ENCODE measurements around the gene EGFL8.

EGFL8 gene

DNA sequence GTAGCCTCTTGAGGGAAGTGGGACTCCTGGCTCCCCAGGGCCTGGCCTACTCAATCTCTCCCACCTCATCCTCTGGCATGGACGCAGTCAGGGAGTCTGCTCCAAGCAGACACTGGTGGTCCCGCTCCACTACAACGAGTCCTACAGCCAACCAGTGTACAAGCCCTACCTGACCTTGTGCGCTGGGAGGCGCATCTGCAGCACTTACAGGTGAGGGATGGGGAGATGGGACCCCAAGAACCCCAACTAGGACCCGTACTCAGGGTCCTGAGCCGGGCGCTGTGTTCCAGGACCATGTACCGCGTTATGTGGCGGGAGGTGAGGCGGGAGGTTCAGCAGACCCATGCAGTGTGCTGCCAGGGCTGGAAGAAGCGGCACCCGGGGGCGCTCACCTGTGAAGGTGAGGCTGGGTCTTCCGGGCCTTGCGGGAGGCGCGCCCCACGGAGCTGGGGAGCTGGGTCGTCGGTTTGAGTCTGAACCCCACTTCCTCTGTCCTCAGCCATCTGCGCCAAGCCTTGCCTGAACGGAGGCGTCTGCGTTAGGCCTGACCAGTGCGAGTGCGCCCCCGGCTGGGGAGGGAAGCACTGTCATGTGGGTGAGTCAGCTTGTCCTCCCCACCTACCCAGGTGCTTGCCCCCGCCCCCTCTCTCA lies 2.1 kb downstream of the EGFL8 start:
- peaks cover 93% of the 10 kb centered on the region for H3K36me3 ChIP-seq
- no peak for TF ChIP-seq Cebpa-rat (IDR thresholded peaks at IDR 0.05)
- no peaks in the 10 kb centered on the region for H3K9me3 ChIP-seq
- H3K27ac ChIP-seq: no peak overlapping the region
- no peaks in the 10 kb centered on the region for H4K20me1 ChIP-seq
- no peak overlapping the region for H3K4me2 ChIP-seq
- H3K4me1 ChIP-seq: peaks cover 12% of the 10 kb centered on the region; the same call in 1 of the 2 replicates
- H3K27me3 ChIP-seq: no peaks in the 10 kb centered on the region
- no peak overlapping the region for H3K9ac ChIP-seq
- no peak overlapping the region for H3K4me3 ChIP-seq

DNA sequence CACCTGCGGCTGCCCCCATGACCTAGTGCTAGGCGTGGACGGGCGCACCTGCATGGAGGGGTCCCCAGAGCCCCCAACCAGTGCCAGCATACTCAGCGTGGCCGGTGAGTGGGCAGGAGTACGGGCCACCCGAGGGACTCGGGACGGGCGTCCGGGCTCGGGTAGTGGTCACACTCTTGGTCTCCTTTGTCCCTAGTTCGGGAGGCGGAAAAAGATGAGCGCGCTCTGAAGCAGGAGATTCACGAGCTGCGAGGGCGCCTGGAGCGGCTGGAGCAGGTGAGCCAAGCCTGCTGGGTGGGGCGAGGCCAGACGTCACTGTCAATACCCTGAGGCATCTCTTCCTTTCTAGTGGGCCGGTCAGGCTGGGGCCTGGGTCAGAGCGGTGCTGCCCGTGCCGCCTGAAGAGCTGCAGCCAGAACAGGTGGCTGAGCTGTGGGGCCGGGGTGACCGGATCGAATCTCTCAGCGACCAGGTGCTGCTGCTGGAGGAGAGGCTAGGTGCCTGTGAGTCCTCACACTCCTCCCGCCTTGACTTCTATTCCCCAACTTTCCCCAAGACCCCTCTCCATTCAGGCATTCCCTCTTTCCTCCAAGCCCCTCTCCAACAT lies 2.9 kb downstream of the EGFL8 start:
- Histone ChIP-seq H3K27me3 (no peaks in the 10 kb centered on the region), H3K9me3 (no peaks in the 10 kb centered on the region), H3K4me3 (no peak overlapping the region), H3K9ac (no peak overlapping the region), H3K27ac (no peak overlapping the region), H4K20me1 (no peaks in the 10 kb centered on the region), H3K36me3 (peaks cover 87% of the 10 kb centered on the region), H3K4me2 (no peak overlapping the region), H3K4me1 (peaks cover 12% of the 10 kb centered on the region; the same call in 1 of the 2 replicates)
- no peak for TF ChIP-seq Cebpa-rat (IDR thresholded peaks at IDR 0.05)

DNA sequence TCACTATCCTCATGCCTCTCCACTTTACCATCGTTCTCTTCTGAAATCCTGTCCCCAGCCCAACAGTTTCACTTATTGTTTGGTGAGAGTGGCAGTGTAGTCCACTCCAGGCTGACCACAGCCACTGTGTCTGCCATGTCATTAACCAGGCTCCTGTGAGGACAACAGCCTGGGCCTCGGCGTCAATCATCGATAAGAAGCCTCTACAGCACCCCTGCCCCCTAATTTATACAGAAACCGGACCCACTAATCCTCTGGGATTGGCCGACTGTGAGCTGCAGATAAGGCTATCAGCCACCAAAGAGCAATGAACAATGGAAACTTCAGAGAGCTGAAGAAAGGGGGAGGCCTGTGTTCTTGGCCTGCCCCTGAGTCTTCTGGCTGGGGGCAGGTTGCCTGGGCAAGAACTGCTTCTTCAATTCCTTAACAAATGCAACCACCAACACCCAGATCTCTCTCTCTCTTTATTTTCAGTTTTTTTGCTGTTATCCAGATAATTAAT lies 3.4 kb downstream of the EGFL8 start:
- Histone ChIP-seq H3K27ac (no peak overlapping the region; the same call in 1 of the 2 replicates), H3K36me3 (peaks cover 82% of the 10 kb centered on the region), H3K4me1 (peaks cover 16% of the 10 kb centered on the region)

DNA sequence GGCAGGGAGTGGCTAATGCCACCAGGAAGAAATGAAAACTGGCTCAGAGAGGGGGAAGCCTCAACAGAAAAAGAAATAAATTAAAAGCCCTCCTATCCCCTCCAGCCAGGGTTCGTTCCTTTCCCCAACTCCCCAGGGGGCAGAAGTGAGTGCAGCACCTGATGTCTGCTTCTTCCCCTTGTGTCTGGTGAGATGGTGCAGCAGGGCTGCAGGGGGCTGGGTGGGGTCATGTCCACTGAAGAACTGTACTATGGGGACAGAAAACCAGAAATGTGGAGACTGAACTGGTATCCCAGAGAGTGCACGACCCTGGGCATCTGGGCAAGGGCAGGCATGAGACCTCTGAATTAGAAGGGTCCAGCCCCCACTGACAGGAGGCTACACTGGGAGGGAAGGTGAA lies 4.0 kb downstream of the EGFL8 start:
- Histone ChIP-seq H3K36me3 (peaks cover 76% of the 10 kb centered on the region), H4K20me1 (no peaks in the 10 kb centered on the region), H3K9me3 (no peaks in the 10 kb centered on the region), H3K9ac (no peak overlapping the region), H3K4me1 (peaks cover 22% of the 10 kb centered on the region), H3K27ac (no peak overlapping the region; the same call in 1 of the 2 replicates), H3K27me3 (no peaks in the 10 kb centered on the region), H3K4me3 (no peak overlapping the region), H3K4me2 (peak overlapping the region; percentile 19; the same call in 1 of the 2 replicates)
- TF ChIP-seq Cebpa-rat (IDR thresholded peaks at IDR 0.05): no peak

More for the DNA sequence above, 3.4 kb downstream of the EGFL8 start:
- Histone ChIP-seq H3K27me3 (no peaks in the 10 kb centered on the region), H3K9me3 (no peaks in the 10 kb centered on the region), H4K20me1 (no peaks in the 10 kb centered on the region), H3K4me3 (no peak overlapping the region), H3K4me2 (peak overlapping the region; percentile 19; the same call in 1 of the 2 replicates), H3K9ac (no peak overlapping the region)
- TF ChIP-seq Cebpa-rat (IDR thresholded peaks at IDR 0.05): no peak

DNA sequence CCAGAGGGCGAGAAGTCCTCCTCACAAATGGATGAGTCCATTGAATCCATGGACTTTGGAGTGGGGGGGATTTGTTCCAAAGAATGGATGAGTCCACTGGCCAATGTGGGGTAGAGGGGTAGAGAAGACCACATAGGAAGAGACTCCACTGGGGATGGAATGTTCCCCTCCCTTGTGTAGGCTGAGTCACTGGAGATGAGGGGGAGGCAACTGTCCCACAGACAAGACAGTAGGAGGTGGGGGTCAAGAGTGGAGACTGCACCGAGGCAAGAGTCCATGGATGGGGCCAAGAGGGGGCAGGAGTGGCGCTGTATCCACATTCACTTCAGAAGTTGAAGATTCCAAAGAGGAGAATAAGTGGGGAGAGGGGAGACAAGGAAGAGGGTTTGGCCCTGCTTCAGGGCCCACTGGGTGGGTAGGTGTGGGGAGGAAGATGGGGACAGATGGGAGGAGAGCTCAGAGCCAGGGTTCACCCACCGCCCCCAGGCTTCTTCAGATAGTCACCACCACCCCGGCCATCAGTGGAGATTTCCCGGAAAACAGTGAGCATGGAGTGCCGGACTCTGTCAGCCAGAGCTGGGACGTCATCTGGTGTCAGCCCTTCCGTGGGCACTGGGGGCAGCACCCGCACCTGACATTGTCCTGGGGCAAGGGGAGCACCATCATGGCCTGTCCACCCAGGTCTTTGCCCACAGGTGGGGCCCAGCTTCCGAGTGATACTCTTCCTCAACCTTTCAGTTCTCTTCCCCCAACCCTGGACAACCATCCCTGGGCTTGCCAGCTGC lies 4.6 kb downstream of the EGFL8 start:
- Histone ChIP-seq H3K9me3 (no peaks in the 10 kb centered on the region), H3K36me3 (peaks cover 70% of the 10 kb centered on the region), H3K4me2 (no peak overlapping the region), H3K27me3 (no peaks in the 10 kb centered on the region), H3K4me3 (no peak overlapping the region), H3K27ac (no peak overlapping the region), H3K4me1 (peaks cover 28% of the 10 kb centered on the region), H3K9ac (no peak overlapping the region), H4K20me1 (no peaks in the 10 kb centered on the region)
- TF ChIP-seq Cebpa-rat (IDR thresholded peaks at IDR 0.05): no peak

DNA sequence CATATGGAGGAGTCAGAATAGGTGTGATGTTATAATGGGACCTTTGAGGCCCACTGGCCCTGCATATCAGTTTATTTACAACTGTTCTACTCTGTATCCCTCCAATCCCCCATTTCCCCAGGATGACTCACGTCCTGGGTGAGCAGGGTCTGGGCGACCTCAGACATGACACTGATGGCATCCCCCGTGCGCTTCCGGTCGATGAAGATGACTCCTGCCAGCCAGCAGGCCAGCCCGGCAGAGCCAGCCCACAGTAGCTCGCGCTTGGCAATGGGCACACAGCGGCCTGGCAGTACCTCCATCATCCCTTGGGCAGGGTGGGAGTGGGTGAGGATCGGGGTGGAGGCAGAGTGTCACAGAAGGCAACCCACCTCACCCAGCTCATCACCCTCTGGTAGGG lies 5.9 kb downstream of the EGFL8 start:
- H3K36me3 ChIP-seq: peaks cover 61% of the 10 kb centered on the region
- H3K9me3 ChIP-seq: no peaks in the 10 kb centered on the region
- H3K4me1 ChIP-seq: peaks cover 41% of the 10 kb centered on the region
- H3K27me3 ChIP-seq: no peaks in the 10 kb centered on the region
- H3K4me2 ChIP-seq: no peak overlapping the region
- H3K9ac ChIP-seq: no peak overlapping the region
- no peak overlapping the region for H3K4me3 ChIP-seq
- H3K27ac ChIP-seq: no peak overlapping the region
- no peak for TF ChIP-seq Cebpa-rat (IDR thresholded peaks at IDR 0.05)
- no peaks in the 10 kb centered on the region for H4K20me1 ChIP-seq

DNA sequence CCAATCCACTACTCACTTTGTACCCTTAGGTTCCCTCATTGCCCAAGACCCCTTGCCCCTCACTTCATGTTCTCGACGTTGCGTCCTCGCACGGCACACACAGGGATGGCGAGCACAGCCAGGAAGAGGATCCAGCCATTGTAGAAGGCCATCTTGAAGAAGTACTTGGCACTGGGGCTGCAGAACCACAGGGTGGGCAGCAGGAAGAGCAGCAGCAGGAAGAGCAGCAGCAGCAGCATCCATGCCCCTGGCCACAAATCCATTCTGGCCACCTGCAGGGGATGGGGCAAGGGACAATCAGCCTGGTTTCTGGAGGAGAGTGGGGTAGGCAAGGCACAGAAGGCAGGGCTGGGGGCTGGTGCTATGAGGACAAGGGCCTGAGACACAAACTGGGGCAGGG lies 6.8 kb downstream of the EGFL8 start:
- Histone ChIP-seq H3K36me3 (peaks cover 54% of the 10 kb centered on the region), H3K27ac (no peak overlapping the region)

DNA sequence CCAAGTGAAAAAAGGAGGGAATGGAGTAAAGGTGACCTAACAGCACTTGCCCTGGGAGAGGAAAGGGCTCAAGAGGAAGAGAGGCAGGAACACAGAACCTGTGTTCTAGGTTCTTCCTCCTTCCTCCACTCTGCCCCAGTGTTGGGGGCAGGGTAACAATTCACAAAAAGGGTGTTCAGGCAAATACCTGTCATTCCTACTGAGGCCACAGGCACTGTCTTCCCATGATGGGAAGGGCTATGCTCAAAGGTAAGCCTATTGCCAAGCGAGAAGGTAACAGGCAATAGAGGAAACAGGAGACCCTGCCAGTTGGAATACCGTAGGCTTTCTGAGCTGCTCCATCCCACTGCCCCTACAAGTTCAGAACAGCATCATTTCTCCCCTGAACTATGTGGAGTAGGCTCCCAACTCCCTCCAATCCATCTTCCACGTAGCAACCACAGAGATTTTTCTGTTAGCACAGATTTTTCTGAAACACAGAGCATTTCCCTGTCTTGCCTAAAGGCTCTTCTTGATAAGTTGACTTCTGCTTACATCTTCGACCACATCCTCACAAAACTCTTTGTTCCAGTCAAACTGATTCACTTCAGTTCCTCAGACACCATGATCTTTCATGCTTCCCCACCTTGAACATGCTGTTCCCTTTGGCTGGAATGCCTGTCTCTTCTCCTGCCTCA lies 8.8 kb downstream of the EGFL8 start:
- H3K36me3 ChIP-seq: peaks cover 34% of the 10 kb centered on the region
- H3K27me3 ChIP-seq: no peaks in the 10 kb centered on the region
- peaks cover 49% of the 10 kb centered on the region for H3K4me1 ChIP-seq
- no peaks in the 10 kb centered on the region for H4K20me1 ChIP-seq
- H3K9ac ChIP-seq: no peak overlapping the region
- no peak overlapping the region for H3K27ac ChIP-seq
- TF ChIP-seq Cebpa-rat (IDR thresholded peaks at IDR 0.05): no peak
- peak overlapping the region; percentile 38 for H3K4me2 ChIP-seq
- no peak overlapping the region for H3K4me3 ChIP-seq
- no peaks in the 10 kb centered on the region for H3K9me3 ChIP-seq

More for the DNA sequence above, 6.8 kb downstream of the EGFL8 start:
- Histone ChIP-seq H3K4me3 (no peak overlapping the region), H3K27me3 (no peaks in the 10 kb centered on the region), H3K9me3 (no peaks in the 10 kb centered on the region), H3K4me1 (peaks cover 44% of the 10 kb centered on the region), H3K4me2 (no peak overlapping the region), H3K9ac (no peak overlapping the region), H4K20me1 (no peaks in the 10 kb centered on the region)
- no peak for TF ChIP-seq Cebpa-rat (IDR thresholded peaks at IDR 0.05)

DNA sequence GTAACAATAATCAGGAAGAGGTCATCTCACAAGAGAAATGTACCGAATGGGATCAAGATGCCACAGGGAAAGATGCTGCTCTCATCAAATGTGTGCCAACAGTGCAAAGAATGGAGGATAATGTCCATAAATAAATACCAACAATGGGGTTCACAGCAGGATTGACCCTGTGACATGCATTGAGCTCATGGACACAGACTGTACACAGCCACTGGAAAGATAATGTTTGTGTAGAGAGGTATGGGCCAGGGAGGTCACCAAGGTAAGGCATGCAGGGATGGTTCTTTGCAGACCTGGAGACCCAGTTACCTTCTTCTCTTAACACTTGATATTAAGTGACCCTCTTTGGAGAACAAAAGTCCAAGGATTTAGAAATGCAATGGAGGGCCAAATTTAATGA lies 10.0 kb downstream of the EGFL8 start:
- Histone ChIP-seq H3K4me1 (peaks cover 52% of the 10 kb centered on the region), H3K9me3 (no peaks in the 10 kb centered on the region), H3K4me2 (peak overlapping the region; percentile 100), H3K27ac (no peak overlapping the region), H3K4me3 (peak overlapping the region; percentile 88), H3K36me3 (peaks cover 24% of the 10 kb centered on the region), H4K20me1 (no peaks in the 10 kb centered on the region), H3K27me3 (no peaks in the 10 kb centered on the region), H3K9ac (no peak overlapping the region)
- TF ChIP-seq Cebpa-rat (IDR thresholded peaks at IDR 0.05): no peak
